ENCODE data around the gene AURKA. TPM values are rescaled to one million over a fixed set of nuclear protein-coding genes. Genes with fewer than 3 reads are reported as not detected.

AURKA gene
- total and polyA plus RNA-seq, 2 of the 8 experiments (the other 6 are each of a cell fraction or from before 2014, with no cell fraction given) = 45.8 to 84.8 TPM

- H4K20me1 ChIP-seq (replicated peaks in 1 of 2; ENCODE audit: control insufficient read depth in 1 of 2, insufficient read depth in 2 of 2, low read length in 2 of 2) = peaks cover 4 to 12% of the 10 kb centered on the region in 2 experiments
- POLR2A ChIA-PET (ENCODE audit: partially characterized antibody) = interaction anchor here (1.4 to 2.6 kb wide), 4 partner anchors 9 to 23 kb away, joined by 3 to 8 read pairs (median 6); partner anchors contain the start of genes AURKA and CSTF1
Measured at GRCh38 chr20:56381501-56381900, 10.5 kb downstream of the AURKA start.

More at GRCh38 chr20:56381501-56381900, 10.5 kb downstream of the AURKA start:
- peaks cover 0 to 70% of the 10 kb centered on the region in 2 experiments; a peak in 2 of 4 replicates for H3K79me2 ChIP-seq (ENCODE audit: control insufficient read depth in 1 of 2, insufficient read depth in 2 of 2, low read length in 2 of 2)
- no peak overlapping the region for H2BK12ac ChIP-seq (ENCODE audit: low read depth, low read length)
- H2AK5ac ChIP-seq (ENCODE audit: low read depth, low read length) = no peak overlapping the region
- WGBS, 2 experiments (ENCODE audit: extremely low coverage in 1 of 2, insufficient coverage in 1 of 2, insufficient read length in 1 of 2, insufficient replicate concordance in 2 of 2, low coverage in 1 of 2, low lambda C conversion rate in 2 of 2, missing lambda C conversion rate in 1 of 2) = 93% methylated on average over 1 of the region's 1 CpG; no CpG with 5 or more reads in 1 of the 2 experiments
- H4K8ac ChIP-seq (ENCODE audit: extremely low read depth, insufficient read depth, low read length) = no peak overlapping the region
- peaks cover 24 to 66% (median 65%) of the 10 kb centered on the region in 4 experiments for H3K36me3 ChIP-seq (ENCODE audit: control insufficient read depth in 2 of 4, insufficient read depth in 4 of 4, low read length in 3 of 4)
- no peak for FAIRE-seq
- CTCF ChIA-PET (ENCODE audit: partially characterized antibody) = no interaction called here
- no peaks in the 10 kb centered on the region for H3K9me3 ChIP-seq (ENCODE audit: insufficient read depth in 2 of 2, low read depth in 1 of 2, low read length in 1 of 2)
- no peak overlapping the region for H3K14ac ChIP-seq (ENCODE audit: insufficient read length)
- no peaks in the 10 kb centered on the region for H3K23me2 ChIP-seq (ENCODE audit: low read depth, low read length)
- DNase-seq (ENCODE audit: low read depth in 1 of 2, low spot score in 2 of 2) = no peak
- peaks cover 5% of the 10 kb centered on the region; the same call in 1 of the 2 replicates for H3K79me1 ChIP-seq (ENCODE audit: low read depth, low read length)
- H3K56ac ChIP-seq (replicated peaks; ENCODE audit: insufficient read length, low read depth, low read length) = no peak overlapping the region
- H3K18ac ChIP-seq (ENCODE audit: extremely low read depth, low read length) = no peak overlapping the region
- no peak for TF ChIP-seq POU5F1 (IDR thresholded peaks at IDR 0.05; ENCODE audit: low read depth, low read length)
- TF ChIP-seq CEBPB (IDR thresholded peaks at IDR 0.05; ENCODE audit: low read depth, low read length) = no peak
- TF ChIP-seq TAF1 (IDR thresholded peaks at IDR 0.05; ENCODE audit: low read depth, low read length) = no peak
- no peak overlapping the region for H3K9ac ChIP-seq (replicated peaks in 1 of 4; ENCODE audit: extremely low read depth in 1 of 4, low read depth in 3 of 4, low read length in 3 of 4)
- no peak overlapping the region for H3K4me3 ChIP-seq (ENCODE audit: extremely low read depth in 1 of 4, insufficient read depth in 2 of 4, low read depth in 3 of 4, low read length in 4 of 4)
- no peak overlapping the region for H3K23ac ChIP-seq (ENCODE audit: insufficient read length)
- no peak overlapping the region for H2BK20ac ChIP-seq (ENCODE audit: low read length)
- H2BK15ac ChIP-seq (ENCODE audit: low read length) = no peak overlapping the region
- no peak overlapping the region for H3K4me2 ChIP-seq (ENCODE audit: insufficient read depth in 1 of 2, low read depth in 2 of 2, low read length in 2 of 2)
- H2AFZ ChIP-seq (ENCODE audit: low read length) = no peak overlapping the region
- no peak overlapping the region for H4K5ac ChIP-seq (ENCODE audit: insufficient read length, low read depth, low read length)
- no peaks in the 10 kb centered on the region; a peak in 1 of 7 replicates for H3K4me1 ChIP-seq (replicated peaks in 1 of 4; ENCODE audit: control insufficient read depth in 3 of 4, insufficient read depth in 4 of 4, low read length in 3 of 4)
- no peak overlapping the region for H2BK120ac ChIP-seq (replicated peaks; ENCODE audit: low read depth, low read length)
- H3K27ac ChIP-seq (ENCODE audit: low read depth, low read length) = no peak overlapping the region
- no peaks in the 10 kb centered on the region for H3K27me3 ChIP-seq (replicated peaks in 1 of 4; ENCODE audit: control insufficient read depth in 3 of 4, extremely low read depth in 1 of 4, insufficient read depth in 3 of 4, low read length in 3 of 4)
- H3K4ac ChIP-seq (replicated peaks; ENCODE audit: insufficient read length, low read depth, low read length) = no peak overlapping the region
- no peak overlapping the region for H2BK5ac ChIP-seq (ENCODE audit: low read depth, low read length)
- no peak overlapping the region for H4K91ac ChIP-seq (replicated peaks; ENCODE audit: insufficient read length, low read length)

All from H1 (cell line).